ENCODE results near the gene CSMD2. TPM values are rescaled to one million over a fixed set of nuclear protein-coding genes. Genes with fewer than 3 reads are reported as not detected.

Gene CSMD2
- total and polyA plus RNA-seq, 2 experiments from 2014 or later = 5.3 to 16.6 TPM

DNA sequence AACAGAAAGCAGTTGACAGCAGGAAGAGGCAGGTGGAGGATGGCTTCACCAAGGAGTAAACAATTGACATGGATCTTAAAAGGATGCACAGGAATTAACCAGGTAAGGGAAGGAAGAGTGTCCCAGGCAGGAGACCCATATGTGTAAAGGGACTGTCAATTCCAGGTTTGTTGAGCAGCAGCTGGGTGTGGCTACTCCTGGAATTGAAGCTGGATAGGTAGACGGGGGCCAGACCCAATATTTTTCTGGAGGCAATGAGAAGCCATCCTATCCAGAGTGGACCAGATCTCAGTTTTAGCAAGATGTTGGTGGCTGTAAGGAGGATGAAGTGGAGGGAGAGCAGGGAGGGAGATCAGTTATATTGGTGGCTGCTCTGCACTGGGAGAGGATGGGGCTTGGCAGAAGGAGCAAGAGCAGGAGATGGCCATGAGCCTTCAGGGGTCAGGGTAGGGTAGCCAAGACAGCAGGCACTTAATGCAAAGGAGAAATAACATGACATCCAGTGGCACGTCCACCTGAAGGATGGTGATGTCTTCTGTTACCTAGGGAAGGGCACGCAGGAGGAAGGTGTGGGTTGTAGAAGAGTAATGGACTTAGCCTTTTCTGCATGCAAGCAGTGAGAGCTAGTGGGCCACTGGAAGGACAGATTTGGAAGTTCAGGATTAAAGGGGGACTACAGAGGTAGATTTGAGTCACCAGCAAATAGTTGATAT, 447.9 kb downstream of the CSMD2 start:
- no peaks in the 10 kb centered on the region for H3F3A ChIP-seq (replicated peaks; ENCODE audit: low read depth)
- H3K79me2 ChIP-seq (replicated peaks; ENCODE audit: insufficient read depth) = no peaks in the 10 kb centered on the region
- ATAC-seq (no peak), DNase-seq (ENCODE audit: low spot score) (no peak)
- Mint-ChIP-seq H3K27ac (no peak overlapping the region), H3K27me3 (ENCODE audit: insufficient read depth, low read depth, poor library complexity) (peaks cover 5% of the 10 kb centered on the region), H3K9me3 (no peaks in the 10 kb centered on the region), H3K36me3 (ENCODE audit: low read depth) (peaks cover 26% of the 10 kb centered on the region), H3K4me1 (peaks cover 6% of the 10 kb centered on the region; the same call in 2 of the 3 replicates), H3K4me3 (no peak overlapping the region)
- no peak overlapping the region for H3K4me3 ChIP-seq
- H2AFZ ChIP-seq = no peak overlapping the region
- H3K36me3 ChIP-seq (ENCODE audit: insufficient read depth) = no peaks in the 10 kb centered on the region
- H3K27ac ChIP-seq (ENCODE audit: low read depth) = no peak overlapping the region
- H3K27me3 ChIP-seq (ENCODE audit: insufficient read depth) = no peaks in the 10 kb centered on the region
- peaks cover 5% of the 10 kb centered on the region; the same call in 1 of the 2 replicates for H3K4me1 ChIP-seq (ENCODE audit: insufficient read depth)
- peaks cover 4% of the 10 kb centered on the region for H4K20me1 ChIP-seq (replicated peaks; ENCODE audit: insufficient read depth)
- H3K9me2 ChIP-seq (ENCODE audit: insufficient read depth) = no peaks in the 10 kb centered on the region
- TF ChIP-seq, protein P1, sequence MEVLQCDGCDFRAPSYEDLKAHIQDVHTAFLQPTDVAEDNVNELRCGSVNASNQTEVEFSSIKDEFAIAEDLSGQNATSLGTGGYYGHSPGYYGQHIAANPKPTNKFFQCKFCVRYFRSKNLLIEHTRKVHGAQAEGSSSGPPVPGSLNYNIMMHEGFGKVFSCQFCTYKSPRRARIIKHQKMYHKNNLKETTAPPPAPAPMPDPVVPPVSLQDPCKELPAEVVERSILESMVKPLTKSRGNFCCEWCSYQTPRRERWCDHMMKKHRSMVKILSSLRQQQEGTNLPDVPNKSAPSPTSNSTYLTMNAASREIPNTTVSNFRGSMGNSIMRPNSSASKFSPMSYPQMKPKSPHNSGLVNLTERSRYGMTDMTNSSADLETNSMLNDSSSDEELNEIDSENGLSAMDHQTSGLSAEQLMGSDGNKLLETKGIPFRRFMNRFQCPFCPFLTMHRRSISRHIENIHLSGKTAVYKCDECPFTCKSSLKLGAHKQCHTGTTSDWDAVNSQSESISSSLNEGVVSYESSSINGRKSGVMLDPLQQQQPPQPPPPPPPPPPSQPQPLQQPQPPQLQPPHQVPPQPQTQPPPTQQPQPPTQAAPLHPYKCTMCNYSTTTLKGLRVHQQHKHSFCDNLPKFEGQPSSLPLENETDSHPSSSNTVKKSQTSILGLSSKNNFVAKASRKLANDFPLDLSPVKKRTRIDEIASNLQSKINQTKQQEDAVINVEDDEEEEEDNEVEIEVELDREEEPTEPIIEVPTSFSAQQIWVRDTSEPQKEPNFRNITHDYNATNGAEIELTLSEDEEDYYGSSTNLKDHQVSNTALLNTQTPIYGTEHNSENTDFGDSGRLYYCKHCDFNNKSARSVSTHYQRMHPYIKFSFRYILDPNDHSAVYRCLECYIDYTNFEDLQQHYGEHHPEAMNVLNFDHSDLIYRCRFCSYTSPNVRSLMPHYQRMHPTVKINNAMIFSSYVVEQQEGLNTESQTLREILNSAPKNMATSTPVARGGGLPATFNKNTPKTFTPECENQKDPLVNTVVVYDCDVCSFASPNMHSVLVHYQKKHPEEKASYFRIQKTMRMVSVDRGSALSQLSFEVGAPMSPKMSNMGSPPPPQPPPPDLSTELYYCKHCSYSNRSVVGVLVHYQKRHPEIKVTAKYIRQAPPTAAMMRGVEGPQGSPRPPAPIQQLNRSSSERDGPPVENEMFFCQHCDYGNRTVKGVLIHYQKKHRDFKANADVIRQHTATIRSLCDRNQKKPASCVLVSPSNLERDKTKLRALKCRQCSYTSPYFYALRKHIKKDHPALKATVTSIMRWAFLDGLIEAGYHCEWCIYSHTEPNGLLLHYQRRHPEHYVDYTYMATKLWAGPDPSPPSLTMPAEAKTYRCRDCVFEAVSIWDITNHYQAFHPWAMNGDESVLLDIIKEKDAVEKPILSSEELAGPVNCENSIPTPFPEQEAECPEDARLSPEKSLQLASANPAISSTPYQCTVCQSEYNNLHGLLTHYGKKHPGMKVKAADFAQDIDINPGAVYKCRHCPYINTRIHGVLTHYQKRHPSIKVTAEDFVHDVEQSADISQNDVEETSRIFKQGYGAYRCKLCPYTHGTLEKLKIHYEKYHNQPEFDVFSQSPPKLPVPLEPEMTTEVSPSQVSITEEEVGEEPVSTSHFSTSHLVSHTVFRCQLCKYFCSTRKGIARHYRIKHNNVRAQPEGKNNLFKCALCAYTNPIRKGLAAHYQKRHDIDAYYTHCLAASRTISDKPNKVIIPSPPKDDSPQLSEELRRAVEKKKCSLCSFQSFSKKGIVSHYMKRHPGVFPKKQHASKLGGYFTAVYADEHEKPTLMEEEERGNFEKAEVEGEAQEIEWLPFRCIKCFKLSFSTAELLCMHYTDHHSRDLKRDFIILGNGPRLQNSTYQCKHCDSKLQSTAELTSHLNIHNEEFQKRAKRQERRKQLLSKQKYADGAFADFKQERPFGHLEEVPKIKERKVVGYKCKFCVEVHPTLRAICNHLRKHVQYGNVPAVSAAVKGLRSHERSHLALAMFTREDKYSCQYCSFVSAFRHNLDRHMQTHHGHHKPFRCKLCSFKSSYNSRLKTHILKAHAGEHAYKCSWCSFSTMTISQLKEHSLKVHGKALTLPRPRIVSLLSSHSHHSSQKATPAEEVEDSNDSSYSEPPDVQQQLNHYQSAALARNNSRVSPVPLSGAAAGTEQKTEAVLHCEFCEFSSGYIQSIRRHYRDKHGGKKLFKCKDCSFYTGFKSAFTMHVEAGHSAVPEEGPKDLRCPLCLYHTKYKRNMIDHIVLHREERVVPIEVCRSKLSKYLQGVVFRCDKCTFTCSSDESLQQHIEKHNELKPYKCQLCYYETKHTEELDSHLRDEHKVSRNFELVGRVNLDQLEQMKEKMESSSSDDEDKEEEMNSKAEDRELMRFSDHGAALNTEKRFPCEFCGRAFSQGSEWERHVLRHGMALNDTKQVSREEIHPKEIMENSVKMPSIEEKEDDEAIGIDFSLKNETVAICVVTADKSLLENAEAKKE (CRISPR knock-in tag; IDR thresholded peaks at IDR 0.05) = no peak
- TF ChIP-seq ZNF114 (CRISPR knock-in tag; IDR thresholded peaks at IDR 0.05) = no peak
- no peak overlapping the region for H3K4me2 ChIP-seq

DNA sequence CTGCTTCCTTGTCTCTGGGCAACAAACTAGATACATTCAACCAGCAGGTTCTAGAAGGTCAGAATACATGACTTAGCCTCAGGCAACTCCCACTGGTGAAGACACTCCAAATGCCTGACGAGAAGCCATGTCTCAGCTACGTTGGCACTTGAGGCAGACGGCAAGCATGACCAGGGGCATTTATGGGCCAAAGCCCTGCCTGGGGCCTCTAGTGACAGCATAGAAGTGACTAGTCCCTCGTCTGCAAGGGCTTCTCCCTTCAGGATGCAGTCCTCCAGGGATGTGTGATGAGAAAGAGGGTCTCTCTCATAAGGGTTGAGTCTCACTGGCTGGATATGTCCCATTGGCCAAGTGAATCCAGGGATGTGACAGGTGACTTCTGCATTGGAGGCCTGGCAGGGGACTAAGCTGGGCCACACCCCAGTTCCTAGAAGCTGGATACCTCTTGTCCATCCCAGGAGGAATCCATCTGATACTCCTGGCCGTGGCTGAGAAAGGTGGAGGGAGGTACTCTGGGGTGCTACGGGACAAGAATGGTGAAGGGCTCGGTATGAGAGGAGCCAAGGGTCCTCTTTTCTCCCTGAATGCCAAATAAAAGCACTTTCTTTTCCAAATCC, 449.7 kb downstream of the CSMD2 start:
- Histone ChIP-seq H3K9me2 (ENCODE audit: insufficient read depth) (no peaks in the 10 kb centered on the region), H3K27me3 (ENCODE audit: insufficient read depth) (no peaks in the 10 kb centered on the region), H4K20me1 (replicated peaks; ENCODE audit: insufficient read depth) (peaks cover 4% of the 10 kb centered on the region), H3F3A (replicated peaks; ENCODE audit: low read depth) (no peaks in the 10 kb centered on the region), H3K4me2 (no peak overlapping the region), H3K4me3 (no peak overlapping the region), H3K79me2 (replicated peaks; ENCODE audit: insufficient read depth) (no peaks in the 10 kb centered on the region), H3K27ac (ENCODE audit: low read depth) (no peak overlapping the region), H2AFZ (no peak overlapping the region), H3K36me3 (ENCODE audit: insufficient read depth) (no peaks in the 10 kb centered on the region), H3K4me1 (ENCODE audit: insufficient read depth) (peaks cover 5% of the 10 kb centered on the region; the same call in 1 of the 2 replicates)
- H3K4me1 Mint-ChIP-seq = peaks cover 14% of the 10 kb centered on the region; the same call in 2 of the 3 replicates
- peaks cover 30% of the 10 kb centered on the region for H3K36me3 Mint-ChIP-seq (ENCODE audit: low read depth)
- DNase-seq (ENCODE audit: low spot score) (no peak), ATAC-seq (no peak)
- H3K4me3 Mint-ChIP-seq = no peak overlapping the region
- H3K27me3 Mint-ChIP-seq (ENCODE audit: insufficient read depth, low read depth, poor library complexity) = peaks cover 4% of the 10 kb centered on the region
- H3K27ac Mint-ChIP-seq = no peak overlapping the region
- no peaks in the 10 kb centered on the region for H3K9me3 Mint-ChIP-seq
- no peak for TF ChIP-seq EZH2 (IDR thresholded peaks at IDR 0.05; ENCODE audit: low read depth, unreplicated experiment)
- TF ChIP-seq, protein P1 (CRISPR knock-in tag; IDR thresholded peaks at IDR 0.05) = no peak
